SU-DHL-6 (cell line): ENCODE data around the gene RBM33.
A peak's percentile ranks its signal among the peaks of the same experiment; 100 is the strongest.

Source experiments
- H2AFZ ChIP-seq: fragments of 200-600 bp; sonication (generic); 2 replicates; pipeline ENCODE4 v1.6.1; 2014; ENCODE audit warnings: low read depth, mild to moderate bottlenecking, moderate library complexity, mixed read lengths, antibody characterized with exemption, low read length; ENCODE audit not compliant: severe bottlenecking
- H3F3A ChIP-seq: fragments of 200-600 bp; shearing (Covaris generic); 2 replicates; pipeline ENCODE4 v1.6.0; 2016; ENCODE audit warnings: antibody characterized with exemption, mild to moderate bottlenecking; ENCODE audit not compliant: insufficient read depth
- H3K27ac ChIP-seq: fragments of 200-600 bp; sonication (generic); 2 replicates; pipeline ENCODE4 v1.5.1; 2016; ENCODE audit warnings: low read depth, mild to moderate bottlenecking, low read length, moderate library complexity, mixed read lengths
- H3K27me3 ChIP-seq: fragments of 200-600 bp; sonication (generic), shearing (Covaris generic); 2 replicates; pipeline ENCODE4 v1.6.0; 2014; ENCODE audit warnings: mild to moderate bottlenecking, low read length
- H3K36me3 ChIP-seq: fragments of 200-600 bp; sonication (generic); 2 replicates; pipeline ENCODE4 v1.6.1; 2014; ENCODE audit warnings: mild to moderate bottlenecking, low read length, mixed read lengths
- H3K4me2 ChIP-seq: fragments of 300-600, 200-600 bp; shearing (Covaris generic), sonication (generic); 2 replicates; pipeline ENCODE4 v1.6.0; 2014; ENCODE audit warnings: low read length, low read depth, mild to moderate bottlenecking; ENCODE audit not compliant: poor library complexity, severe bottlenecking
- H3K4me3 ChIP-seq: fragments of 200-600 bp; sonication (generic); 2 replicates; pipeline ENCODE4 v1.5.1; 2014; ENCODE audit warnings: antibody characterized with exemption, low read length, mild to moderate bottlenecking, mixed read lengths; ENCODE audit not compliant: insufficient read depth, poor library complexity, severe bottlenecking
- H3K79me2 ChIP-seq: fragments of 200-600 bp; sonication (generic); 2 replicates; pipeline ENCODE4 v1.6.1; 2014; ENCODE audit warnings: mild to moderate bottlenecking, low read length, moderate library complexity; ENCODE audit not compliant: insufficient read depth
- H3K9ac ChIP-seq: fragments of 200-600 bp; sonication (generic); 2 replicates; pipeline ENCODE4 v1.7.0; 2014; ENCODE audit warnings: mild to moderate bottlenecking, low read length
- H3K9me2 ChIP-seq: fragments of 200-600 bp; sonication (generic); replicated peaks from 2 replicates; pipeline ENCODE4 v1.6.1; 2014; ENCODE audit warnings: low read length; ENCODE audit not compliant: insufficient read depth
- H3K9me3 ChIP-seq: fragments of 200-600 bp; sonication (generic); 2 replicates; pipeline ENCODE4 v1.6.1; 2014; ENCODE audit warnings: low read length, mixed read lengths; ENCODE audit not compliant: insufficient read depth
- H4K20me1 ChIP-seq: fragments of 200-600 bp; sonication (generic); 2 replicates; pipeline ENCODE4 v1.6.1; 2014; ENCODE audit warnings: low read depth, mild to moderate bottlenecking, antibody characterized with exemption, low read length, moderate library complexity, mixed read lengths
- EZH2phosphoT487 ChIP-seq: fragments of 200-600 bp; sonication (generic), shearing (Covaris generic); conservative IDR thresholded peaks from 2 replicates; pipeline ENCODE4 v1.6.1; 2018; ENCODE audit warnings: mild to moderate bottlenecking, antibody characterized with exemption, low read length, moderate library complexity, mixed read lengths
- TF ChIP-seq, protein P1 (sequence below): fragments of 200-600 bp; sonication (generic); IDR thresholded peaks from one replicate; pipeline ENCODE4 v1.5.1; 2017; ENCODE audit warnings: antibody characterized with exemption, mild to moderate bottlenecking, low read length, moderate library complexity; ENCODE audit not compliant: insufficient read depth, poor library complexity, severe bottlenecking

The RBM33 gene

DNA sequence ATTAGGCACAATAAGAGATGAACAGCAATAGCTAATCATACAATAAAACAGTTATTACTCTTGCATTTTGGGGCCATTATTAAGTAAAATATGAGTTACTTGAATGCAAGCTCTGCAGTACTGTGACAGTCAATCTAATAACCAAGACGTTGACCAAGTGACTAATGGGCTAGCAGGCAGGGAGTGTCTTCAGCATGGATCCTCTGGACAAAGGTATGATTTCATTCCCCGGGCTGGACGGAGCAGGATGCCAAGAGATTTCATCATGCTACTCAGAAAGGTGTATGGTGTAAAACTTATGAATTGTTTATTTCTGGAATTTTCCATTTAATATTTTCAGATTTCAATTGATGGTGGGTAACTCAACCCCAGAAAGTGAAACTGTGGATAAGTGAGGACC, 86.9 kb downstream of the RBM33 start:
- no peak for TF ChIP-seq EZH2phosphoT487
- TF ChIP-seq, protein P1, sequence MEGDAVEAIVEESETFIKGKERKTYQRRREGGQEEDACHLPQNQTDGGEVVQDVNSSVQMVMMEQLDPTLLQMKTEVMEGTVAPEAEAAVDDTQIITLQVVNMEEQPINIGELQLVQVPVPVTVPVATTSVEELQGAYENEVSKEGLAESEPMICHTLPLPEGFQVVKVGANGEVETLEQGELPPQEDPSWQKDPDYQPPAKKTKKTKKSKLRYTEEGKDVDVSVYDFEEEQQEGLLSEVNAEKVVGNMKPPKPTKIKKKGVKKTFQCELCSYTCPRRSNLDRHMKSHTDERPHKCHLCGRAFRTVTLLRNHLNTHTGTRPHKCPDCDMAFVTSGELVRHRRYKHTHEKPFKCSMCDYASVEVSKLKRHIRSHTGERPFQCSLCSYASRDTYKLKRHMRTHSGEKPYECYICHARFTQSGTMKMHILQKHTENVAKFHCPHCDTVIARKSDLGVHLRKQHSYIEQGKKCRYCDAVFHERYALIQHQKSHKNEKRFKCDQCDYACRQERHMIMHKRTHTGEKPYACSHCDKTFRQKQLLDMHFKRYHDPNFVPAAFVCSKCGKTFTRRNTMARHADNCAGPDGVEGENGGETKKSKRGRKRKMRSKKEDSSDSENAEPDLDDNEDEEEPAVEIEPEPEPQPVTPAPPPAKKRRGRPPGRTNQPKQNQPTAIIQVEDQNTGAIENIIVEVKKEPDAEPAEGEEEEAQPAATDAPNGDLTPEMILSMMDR: no peak
- no peak overlapping the region for H3K4me3 ChIP-seq
- H3K9me2 ChIP-seq: no peaks in the 10 kb centered on the region
- peaks cover 12% of the 10 kb centered on the region for H3F3A ChIP-seq
- peak overlapping the region; percentile 24 for H3K4me2 ChIP-seq
- no peaks in the 10 kb centered on the region for H3K9me3 ChIP-seq
- no peaks in the 10 kb centered on the region for H3K27me3 ChIP-seq
- H4K20me1 ChIP-seq: no peaks in the 10 kb centered on the region
- peak overlapping the region; percentile 45; the same call in 1 of the 2 replicates for H3K27ac ChIP-seq
- H2AFZ ChIP-seq: no peak overlapping the region
- H3K9ac ChIP-seq: no peak overlapping the region
- H3K36me3 ChIP-seq: 0 out of 2 replicates have a peak, but pooled peaks cover 1% of the 10 kb centered on the region
- peaks cover 59% of the 10 kb centered on the region for H3K79me2 ChIP-seq

DNA sequence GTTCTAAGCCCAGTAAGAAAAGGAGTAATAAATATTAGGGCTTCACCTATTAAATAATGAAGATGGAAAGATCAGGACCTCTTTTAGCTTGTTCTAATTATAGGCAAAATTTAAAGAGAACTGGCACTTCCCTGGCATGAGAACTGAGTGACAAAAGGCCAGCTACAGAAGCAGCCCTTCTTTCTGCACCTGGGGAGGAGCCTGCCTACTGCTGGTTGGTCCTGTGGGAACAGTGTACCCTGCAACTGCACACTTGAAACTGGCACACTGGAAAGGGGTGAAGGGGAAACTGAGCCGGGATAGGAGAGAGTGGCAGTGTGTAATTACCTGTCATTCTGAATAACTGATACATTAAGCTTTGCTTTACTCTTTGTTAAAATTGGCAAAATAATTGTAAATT, 87.4 kb downstream of the RBM33 start:
- Histone ChIP-seq H4K20me1 (no peaks in the 10 kb centered on the region), H3K4me2 (peak overlapping the region; percentile 24), H3K79me2 (peaks cover 54% of the 10 kb centered on the region), H3K36me3 (0 out of 2 replicates have a peak, but pooled peaks cover 4% of the 10 kb centered on the region), H2AFZ (no peak overlapping the region), H3K9me3 (no peaks in the 10 kb centered on the region), H3K9ac (no peak overlapping the region), H3F3A (peaks cover 15% of the 10 kb centered on the region), H3K27me3 (no peaks in the 10 kb centered on the region), H3K27ac (peak overlapping the region; percentile 45; the same call in 1 of the 2 replicates), H3K9me2 (no peaks in the 10 kb centered on the region), H3K4me3 (no peak overlapping the region)
- TF ChIP-seq, protein P1: no peak
- TF ChIP-seq EZH2phosphoT487: no peak

- no peak for TF ChIP-seq EZH2phosphoT487
- TF ChIP-seq, protein P1: no peak
- Histone ChIP-seq H3K27ac (peak overlapping the region; percentile 45; the same call in 1 of the 2 replicates), H3K36me3 (0 out of 2 replicates have a peak, but pooled peaks cover 4% of the 10 kb centered on the region), H3K4me2 (peak overlapping the region; percentile 24), H3K4me3 (no peak overlapping the region), H3K9ac (no peak overlapping the region), H3K79me2 (peaks cover 50% of the 10 kb centered on the region), H3K27me3 (no peaks in the 10 kb centered on the region), H3K9me3 (no peaks in the 10 kb centered on the region), H2AFZ (no peak overlapping the region), H3K9me2 (no peaks in the 10 kb centered on the region), H3F3A (peaks cover 15% of the 10 kb centered on the region), H4K20me1 (no peaks in the 10 kb centered on the region)
These were observed 87.8 kb downstream of the RBM33 start for GRCh38 chr7:155732286-155732685.
